BJ (cell line): ENCODE measurements around the gene ACTMAP. TPM values are rescaled to one million over a fixed set of nuclear protein-coding genes. Genes with fewer than 3 reads are reported as not detected.
"Not testable (repeated sequence)": the region's sequence is repeated elsewhere in the genome, so short reads cannot be mapped to it uniquely, and the experiment has no call there.

Source experiments
- CTCF ChIA-PET: fragments of 350-600 bp; formaldehyde crosslinking; extraction: SDS; loops from one replicate; lab custom pipeline; 2021; ENCODE audit warnings: antibody characterized with exemption, inconsistent platforms; lab: Yijun Ruan, JAX
- POLR2A ChIA-PET: fragments of 300-600 bp; sonication (Branson Sonifier 250); formaldehyde crosslinking; extraction: SDS; loops from one replicate; lab custom pipeline; 2021; ENCODE audit warnings: antibody characterized with exemption; lab: Charles Lee
- DNase-seq: peaks from one replicate; pipeline ENCODE4 v3.0.0-alpha.2; 2011; ENCODE audit warnings: low read depth
- H3K27me3 ChIP-seq: 2 replicates; pipeline ENCODE4 v1.6.0; 2011; ENCODE audit warnings: low read length; ENCODE audit not compliant: control insufficient read depth, insufficient read depth
- H3K36me3 ChIP-seq: 2 replicates; pipeline ENCODE4 v1.5.1; 2011; ENCODE audit warnings: low read length; ENCODE audit not compliant: control insufficient read depth, insufficient read depth
- H3K4me3 ChIP-seq: 2 replicates; pipeline ENCODE4 v1.5.1; 2011; ENCODE audit warnings: low read depth, mild to moderate bottlenecking, control low read depth, low read length
- polyA plus RNA-seq: library from polyadenylated mRNA; depleted of rRNA; stranded (reverse); fragments of >200 nt; gene quantifications from 2 replicates; pipeline ENCODE4 v1.2.3, GENCODE V29; 2011
- TF ChIP-seq, protein P1 (sequence below): IDR thresholded peaks from 2 replicates; pipeline ENCODE4 v1.5.1; 2011; ENCODE audit warnings: low read depth, mild to moderate bottlenecking, control low read depth, inconsistent platforms, low read length, moderate library complexity; ENCODE audit not compliant: insufficient read depth

ACTMAP gene
- polyA plus RNA-seq, 1 experiment = 5.5 TPM

GRCh38 chr19:40785526-40785925, 35.2 kb upstream of the ACTMAP start:
- no peaks in the 10 kb centered on the region for H3K27me3 ChIP-seq
- H3K4me3 ChIP-seq = no peak overlapping the region
- ChIA-PET CTCF (interaction anchor here (1.1 kb wide), 1 partner anchor 13 kb away, joined by 3 read pairs; the partner anchor contains the start of gene EGLN2), POLR2A (no interaction called here)
- no peak for DNase-seq
- no peaks in the 10 kb centered on the region; the same call in none of the 2 replicates for H3K36me3 ChIP-seq
- TF ChIP-seq, protein P1, sequence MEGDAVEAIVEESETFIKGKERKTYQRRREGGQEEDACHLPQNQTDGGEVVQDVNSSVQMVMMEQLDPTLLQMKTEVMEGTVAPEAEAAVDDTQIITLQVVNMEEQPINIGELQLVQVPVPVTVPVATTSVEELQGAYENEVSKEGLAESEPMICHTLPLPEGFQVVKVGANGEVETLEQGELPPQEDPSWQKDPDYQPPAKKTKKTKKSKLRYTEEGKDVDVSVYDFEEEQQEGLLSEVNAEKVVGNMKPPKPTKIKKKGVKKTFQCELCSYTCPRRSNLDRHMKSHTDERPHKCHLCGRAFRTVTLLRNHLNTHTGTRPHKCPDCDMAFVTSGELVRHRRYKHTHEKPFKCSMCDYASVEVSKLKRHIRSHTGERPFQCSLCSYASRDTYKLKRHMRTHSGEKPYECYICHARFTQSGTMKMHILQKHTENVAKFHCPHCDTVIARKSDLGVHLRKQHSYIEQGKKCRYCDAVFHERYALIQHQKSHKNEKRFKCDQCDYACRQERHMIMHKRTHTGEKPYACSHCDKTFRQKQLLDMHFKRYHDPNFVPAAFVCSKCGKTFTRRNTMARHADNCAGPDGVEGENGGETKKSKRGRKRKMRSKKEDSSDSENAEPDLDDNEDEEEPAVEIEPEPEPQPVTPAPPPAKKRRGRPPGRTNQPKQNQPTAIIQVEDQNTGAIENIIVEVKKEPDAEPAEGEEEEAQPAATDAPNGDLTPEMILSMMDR = no peak

- CTCF ChIA-PET, H3K4me3 ChIP-seq, H3K36me3 ChIP-seq, POLR2A ChIA-PET, DNase-seq, H3K27me3 ChIP-seq: not testable (repeated sequence)
Measured at GRCh38 chr19:40784146-40784545, 33.9 kb upstream of the ACTMAP start.

DNA sequence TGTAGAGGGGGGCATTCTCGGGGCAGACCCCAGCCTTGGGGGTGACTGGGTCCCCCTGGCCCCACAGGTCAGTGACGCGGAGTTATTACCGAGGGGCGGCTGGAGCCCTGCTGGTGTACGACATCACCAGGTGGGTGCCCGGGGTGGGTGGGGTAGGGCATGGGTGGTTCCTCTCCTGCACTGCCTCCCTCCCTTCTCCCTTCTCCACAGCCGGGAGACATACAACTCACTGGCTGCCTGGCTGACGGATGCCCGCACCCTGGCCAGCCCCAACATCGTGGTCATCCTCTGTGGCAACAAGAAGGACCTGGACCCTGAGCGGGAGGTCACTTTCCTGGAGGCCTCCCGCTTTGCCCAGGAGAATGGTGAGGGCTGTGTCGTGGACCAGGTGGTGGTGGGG, 33.4 kb upstream of the ACTMAP start:
- no peak for DNase-seq
- TF ChIP-seq, protein P1 = no peak
- Histone ChIP-seq H3K4me3 (no peak overlapping the region), H3K27me3 (no peaks in the 10 kb centered on the region), H3K36me3 (peaks cover 3% of the 10 kb centered on the region)
- ChIA-PET CTCF (no interaction called here), POLR2A (no interaction called here)

DNA sequence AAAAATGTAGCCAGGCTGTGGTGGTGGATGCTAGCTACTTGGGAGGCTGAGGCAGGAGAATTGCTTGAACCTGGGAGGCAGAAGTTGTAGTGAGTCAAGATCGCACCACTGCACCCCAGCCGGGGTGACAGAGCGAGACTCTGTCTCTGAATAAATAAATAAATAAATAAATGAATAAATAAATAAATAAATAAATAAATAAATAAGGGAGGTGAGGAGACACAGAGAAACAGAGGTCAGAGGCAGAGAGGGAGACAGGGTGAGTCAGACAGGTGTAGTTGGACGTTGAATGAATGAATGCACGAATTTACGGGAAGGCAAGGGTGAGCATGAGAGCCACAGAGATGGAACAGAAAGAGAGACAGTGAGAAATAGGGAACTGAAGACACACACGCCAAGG, 30.9 kb upstream of the ACTMAP start:
- Histone ChIP-seq H3K27me3 (no peaks in the 10 kb centered on the region), H3K4me3 (no peak overlapping the region), H3K36me3 (peaks cover 3% of the 10 kb centered on the region; the same call in 1 of the 2 replicates)
- TF ChIP-seq, protein P1 = no peak
- ChIA-PET CTCF (no interaction called here), POLR2A (no interaction called here)
- no peak for DNase-seq

DNA sequence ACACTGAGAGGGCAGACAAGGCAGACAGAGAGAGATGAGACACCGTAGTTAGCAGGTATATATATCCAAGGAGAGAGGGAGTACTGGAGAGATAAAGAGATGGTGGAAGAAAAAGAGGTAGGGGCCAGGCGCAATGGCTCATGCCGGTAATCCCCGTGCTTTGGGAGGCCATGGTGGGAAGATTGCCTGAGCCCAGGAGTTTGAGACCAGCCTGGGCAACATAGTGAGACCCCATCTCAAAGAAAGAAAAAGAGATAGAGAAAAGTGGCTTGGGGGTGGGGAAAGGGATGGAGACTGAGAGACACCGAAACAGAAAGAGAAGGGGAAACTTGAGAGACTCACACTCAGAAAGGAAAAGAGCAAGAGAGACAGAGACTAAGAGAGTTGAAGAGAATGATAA, 30.3 kb upstream of the ACTMAP start:
- no peak for DNase-seq
- CTCF ChIA-PET = interaction anchor here (1.0 kb wide), 1 partner anchor 12 kb away, joined by 3 read pairs; no protein-coding TSS in a partner anchor
- TF ChIP-seq, protein P1 = no peak
- POLR2A ChIA-PET = no interaction called here
- H3K27me3 ChIP-seq = no peaks in the 10 kb centered on the region
- peaks cover 3% of the 10 kb centered on the region; the same call in 1 of the 2 replicates for H3K36me3 ChIP-seq
- H3K4me3 ChIP-seq = no peak overlapping the region
